ENCODE results near the gene TWIST2. TPM values are rescaled to one million over a fixed set of nuclear protein-coding genes. Genes with fewer than 3 reads are reported as not detected.

Gene TWIST2
- total RNA-seq, 4 donors from 2014 or later, result 37.4 to 51.6 (median 47.4) TPM

DNA sequence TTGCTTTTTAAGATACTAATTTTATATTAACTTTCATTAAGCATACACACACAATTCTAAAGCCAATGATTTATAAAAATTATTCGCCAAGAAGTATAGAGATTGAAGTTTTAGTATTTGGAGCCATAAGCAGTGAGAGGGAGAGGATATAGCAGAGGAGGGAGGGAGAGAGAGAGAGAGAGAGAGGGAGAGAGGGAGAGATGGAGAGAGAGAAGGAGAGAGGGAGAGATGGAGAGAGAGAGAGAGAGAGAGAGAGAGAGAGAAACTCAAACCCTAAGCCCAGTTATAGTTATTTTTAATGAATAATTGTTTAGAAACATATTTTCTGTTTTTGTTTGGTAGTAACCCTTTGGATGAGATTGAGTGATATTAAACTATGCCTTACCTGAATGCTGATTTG, 5.3 kb downstream of the TWIST2 start:
- Histone ChIP-seq H3K9me3 (no peaks in the 10 kb centered on the region), H3K27me3 (peaks cover 0 to 18% (median 0%) of the 10 kb centered on the region in 4 donors), H3K36me3 (peaks cover 0 to 5% (median 0%) of the 10 kb centered on the region in 4 donors), H3K27ac (replicated peaks in 1 of 4) (peak overlapping the region in 1 of 4 donors; percentile 45), H3K4me1 (peaks cover 5 to 53% (median 38%) of the 10 kb centered on the region in 4 donors), H3K4me3 (peak overlapping the region in 1 of 4 donors; percentile 14)
- intact Hi-C loops (cut with DNase I), result no loop called here
- no peak for TF ChIP-seq EP300 (IDR thresholded peaks at IDR 0.05)
- no peak for TF ChIP-seq POLR2A (IDR thresholded peaks at IDR 0.05; ENCODE audit: low read depth)
- TF ChIP-seq POLR2AphosphoS5 (IDR thresholded peaks at IDR 0.05), result no peak
- TF ChIP-seq, protein P1, sequence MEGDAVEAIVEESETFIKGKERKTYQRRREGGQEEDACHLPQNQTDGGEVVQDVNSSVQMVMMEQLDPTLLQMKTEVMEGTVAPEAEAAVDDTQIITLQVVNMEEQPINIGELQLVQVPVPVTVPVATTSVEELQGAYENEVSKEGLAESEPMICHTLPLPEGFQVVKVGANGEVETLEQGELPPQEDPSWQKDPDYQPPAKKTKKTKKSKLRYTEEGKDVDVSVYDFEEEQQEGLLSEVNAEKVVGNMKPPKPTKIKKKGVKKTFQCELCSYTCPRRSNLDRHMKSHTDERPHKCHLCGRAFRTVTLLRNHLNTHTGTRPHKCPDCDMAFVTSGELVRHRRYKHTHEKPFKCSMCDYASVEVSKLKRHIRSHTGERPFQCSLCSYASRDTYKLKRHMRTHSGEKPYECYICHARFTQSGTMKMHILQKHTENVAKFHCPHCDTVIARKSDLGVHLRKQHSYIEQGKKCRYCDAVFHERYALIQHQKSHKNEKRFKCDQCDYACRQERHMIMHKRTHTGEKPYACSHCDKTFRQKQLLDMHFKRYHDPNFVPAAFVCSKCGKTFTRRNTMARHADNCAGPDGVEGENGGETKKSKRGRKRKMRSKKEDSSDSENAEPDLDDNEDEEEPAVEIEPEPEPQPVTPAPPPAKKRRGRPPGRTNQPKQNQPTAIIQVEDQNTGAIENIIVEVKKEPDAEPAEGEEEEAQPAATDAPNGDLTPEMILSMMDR (IDR thresholded peaks at IDR 0.05), result no peak
- no peak for DNase-seq (ENCODE audit: extremely low spot score)
- 93% methylated on average over 1 of the region's 1 CpG for WGBS

DNA sequence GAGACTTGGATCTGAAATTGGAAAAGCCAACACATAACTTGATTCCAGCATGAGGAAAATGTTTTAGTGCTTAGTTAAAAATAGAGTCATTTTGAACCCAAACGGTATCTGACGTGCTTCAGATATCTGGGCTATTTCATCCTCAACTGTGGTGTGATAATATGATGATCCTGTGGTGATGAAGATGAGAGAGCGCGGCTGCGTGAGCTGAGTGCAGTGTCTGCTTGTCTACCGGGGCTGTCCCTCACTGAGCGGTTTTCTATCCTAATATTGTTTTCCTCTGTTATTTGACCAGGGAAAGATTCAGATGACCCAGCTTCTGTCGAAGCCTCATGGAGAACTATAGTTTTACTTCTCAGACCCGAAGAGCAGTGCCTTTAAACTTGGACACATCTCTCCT, 5.8 kb downstream of the TWIST2 start:
- 68% methylated on average over 9 of the region's 9 CpGs for WGBS
- intact Hi-C loops (cut with DNase I), result no loop called here
- H3K9me3 ChIP-seq, result no peaks in the 10 kb centered on the region
- peaks cover 0 to 13% (median 0%) of the 10 kb centered on the region in 4 donors for H3K27me3 ChIP-seq
- peak overlapping the region in 2 of 4 donors; percentile 14 to 25 for H3K4me3 ChIP-seq
- TF ChIP-seq POLR2A (IDR thresholded peaks at IDR 0.05; ENCODE audit: low read depth), result no peak
- no peak for TF ChIP-seq POLR2AphosphoS5 (IDR thresholded peaks at IDR 0.05)
- no peak for TF ChIP-seq EP300 (IDR thresholded peaks at IDR 0.05)
- TF ChIP-seq, protein P1 (IDR thresholded peaks at IDR 0.05), result no peak
- peak overlapping the region in 3 of 4 donors; percentile 4 to 57 (median 45) for H3K27ac ChIP-seq (replicated peaks in 1 of 4)
- H3K36me3 ChIP-seq, result peaks cover 0 to 5% (median 0%) of the 10 kb centered on the region in 4 donors
- DNase-seq (ENCODE audit: extremely low spot score), result peak; percentile 86
- H3K4me1 ChIP-seq, result peaks cover 5 to 48% (median 33%) of the 10 kb centered on the region in 4 donors

DNA sequence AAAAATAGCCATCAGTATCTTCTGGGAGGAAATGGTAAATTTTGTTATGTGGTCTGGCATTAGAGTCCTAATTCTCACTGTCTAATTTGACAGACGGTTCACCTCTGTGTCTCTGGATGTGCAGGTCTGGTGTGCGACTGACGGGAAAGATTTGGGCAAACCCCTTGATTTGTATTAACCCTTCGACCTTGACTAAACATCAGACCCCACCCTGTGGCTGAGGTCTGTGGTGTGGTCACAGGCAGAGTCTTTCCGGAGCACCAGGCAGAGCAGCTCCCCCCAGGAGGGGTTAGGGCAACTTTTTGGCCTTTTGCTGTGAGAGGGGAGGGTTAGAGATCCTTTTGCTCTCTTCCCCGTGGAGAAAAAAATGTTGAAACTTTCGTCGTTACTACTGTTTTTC, 6.4 kb downstream of the TWIST2 start:
- peaks cover 0 to 7% (median 0%) of the 10 kb centered on the region in 4 donors for H3K27me3 ChIP-seq
- H3K4me3 ChIP-seq, result peak overlapping the region in 3 of 4 donors; percentile 1 to 26 (median 14)
- 77% methylated on average over 8 of the region's 8 CpGs for WGBS
- peaks cover 3 to 42% (median 28%) of the 10 kb centered on the region in 4 donors for H3K4me1 ChIP-seq
- intact Hi-C loops (cut with DNase I), result no loop called here
- TF ChIP-seq, protein P1 (IDR thresholded peaks at IDR 0.05), result no peak
- TF ChIP-seq POLR2AphosphoS5 (IDR thresholded peaks at IDR 0.05) (no peak), EP300 (IDR thresholded peaks at IDR 0.05) (no peak), POLR2A (IDR thresholded peaks at IDR 0.05; ENCODE audit: low read depth) (no peak)
- H3K27ac ChIP-seq (replicated peaks in 1 of 4), result peak overlapping the region in 3 of 4 donors; percentile 4 to 57 (median 45)
- no peaks in the 10 kb centered on the region for H3K9me3 ChIP-seq
- DNase-seq (ENCODE audit: extremely low spot score), result no peak
- H3K36me3 ChIP-seq, result peaks cover 0 to 5% (median 0%) of the 10 kb centered on the region in 4 donors

DNA sequence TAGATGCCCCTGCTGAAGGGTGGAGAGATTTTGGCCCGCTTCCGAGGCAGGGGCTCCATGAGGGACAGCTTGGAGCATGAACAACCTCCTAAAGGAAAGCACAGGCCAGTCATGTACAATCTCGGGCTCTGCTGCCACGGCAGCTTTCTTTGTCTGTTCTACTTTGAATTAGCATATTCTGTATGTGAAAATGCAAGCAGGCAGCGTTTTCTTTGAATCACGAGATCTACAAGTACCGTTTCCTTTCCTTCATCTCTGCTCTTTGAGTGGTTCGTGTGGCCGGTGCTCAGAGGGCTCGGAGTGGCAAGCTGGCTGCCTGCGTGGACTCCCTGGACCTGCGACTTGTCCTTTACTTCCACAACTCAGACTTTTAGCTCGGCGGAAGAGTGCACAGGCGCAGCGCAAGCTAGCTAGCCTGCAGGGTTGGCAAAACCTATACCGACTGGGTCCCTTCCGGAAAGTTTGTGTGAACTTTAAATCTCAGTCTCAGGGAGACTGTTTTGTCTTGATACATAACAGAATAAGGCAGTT, 6.9 kb downstream of the TWIST2 start:
- intact Hi-C loops (cut with DNase I), result no loop called here
- Histone ChIP-seq H3K27ac (replicated peaks in 1 of 4) (peak overlapping the region in 3 of 4 donors; percentile 4 to 57 (median 45)), H3K4me3 (peak overlapping the region in 3 of 4 donors; percentile 1 to 26 (median 14)), H3K36me3 (peaks cover 0 to 5% (median 0%) of the 10 kb centered on the region in 4 donors), H3K9me3 (no peaks in the 10 kb centered on the region), H3K27me3 (peaks cover 0 to 2% (median 0%) of the 10 kb centered on the region in 4 donors), H3K4me1 (peaks cover 0 to 37% (median 26%) of the 10 kb centered on the region in 4 donors)
- 90% methylated on average over 17 of the region's 18 CpGs for WGBS
- no peak for DNase-seq (ENCODE audit: extremely low spot score)
- TF ChIP-seq POLR2A (IDR thresholded peaks at IDR 0.05; ENCODE audit: low read depth) (no peak), POLR2AphosphoS5 (IDR thresholded peaks at IDR 0.05) (no peak), EP300 (IDR thresholded peaks at IDR 0.05) (no peak)
- TF ChIP-seq, protein P1 (IDR thresholded peaks at IDR 0.05), result no peak

All from esophagus muscularis mucosa (tissue), 4 donors.